ENCODE measurements around the gene DCDC1.

DNA sequence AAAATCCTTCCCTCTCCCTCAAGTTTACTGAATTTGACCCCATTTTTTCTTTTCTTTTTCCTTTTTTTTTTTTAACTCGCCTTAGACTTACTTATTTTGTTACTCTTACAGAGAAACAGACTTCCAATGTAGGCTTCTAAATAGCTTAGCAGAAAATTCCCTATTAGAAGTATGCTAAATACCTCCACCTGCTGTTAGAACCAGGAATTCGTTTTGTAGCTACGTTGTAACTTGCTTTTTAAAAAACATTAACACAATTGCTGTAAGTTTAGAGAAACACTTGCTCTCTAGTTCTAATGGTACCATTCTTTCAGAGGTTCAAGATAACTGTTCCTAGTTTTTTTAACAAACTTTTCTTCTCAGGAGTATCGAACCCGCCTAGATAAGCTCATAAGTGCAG is 324.2 kb downstream of the DCDC1 start:
- TF ChIP-seq CTCF (IDR thresholded peaks at IDR 0.05) (no peak), POLR2A (IDR thresholded peaks at IDR 0.05) (no peak), POLR2AphosphoS5 (IDR thresholded peaks at IDR 0.05) (no peak), EP300 (IDR thresholded peaks at IDR 0.05; ENCODE audit: low read depth) (no peak)
